Measurements from ENCODE around the gene CRYZL1.
"Not testable (repeated sequence)": the region's sequence is repeated elsewhere in the genome, so short reads cannot be mapped to it uniquely, and the experiment has no call there.

Gene CRYZL1

GRCh38 chr21:33641352-33642026, at the start of gene CRYZL1:
Gene CRYZL1 (minus strand): TSS chr21:33641741. CDS start chr21:33631551, 10,190 bp downstream.
- H3K4me3 Mint-ChIP-seq = peak within 1 kb of the TSS; percentile 87
- H3K27me3 Mint-ChIP-seq (ENCODE audit: low read depth) = peaks cover 26% of the 10 kb centered on the region
- H3K9me3 Mint-ChIP-seq = no peaks in the 10 kb centered on the region
- peak within 1 kb of the TSS; percentile 88 for H3K27ac Mint-ChIP-seq
- peaks cover 4% of the 10 kb centered on the region for H3K36me3 Mint-ChIP-seq (ENCODE audit: low read depth)
- H3K4me1 Mint-ChIP-seq (ENCODE audit: low read depth) = peaks cover 17% of the 10 kb centered on the region

- Mint-ChIP-seq H3K27me3 (ENCODE audit: low read depth) (peaks cover 3% of the 10 kb centered on the region), H3K27ac (no peak overlapping the region), H3K4me1 (ENCODE audit: low read depth) (no peaks in the 10 kb centered on the region), H3K4me3 (no peak overlapping the region), H3K36me3 (ENCODE audit: low read depth) (no peaks in the 10 kb centered on the region), H3K9me3 (no peaks in the 10 kb centered on the region)
These were observed 49.3 kb upstream of the CRYZL1 start for GRCh38 chr21:33690874-33691273.

DNA sequence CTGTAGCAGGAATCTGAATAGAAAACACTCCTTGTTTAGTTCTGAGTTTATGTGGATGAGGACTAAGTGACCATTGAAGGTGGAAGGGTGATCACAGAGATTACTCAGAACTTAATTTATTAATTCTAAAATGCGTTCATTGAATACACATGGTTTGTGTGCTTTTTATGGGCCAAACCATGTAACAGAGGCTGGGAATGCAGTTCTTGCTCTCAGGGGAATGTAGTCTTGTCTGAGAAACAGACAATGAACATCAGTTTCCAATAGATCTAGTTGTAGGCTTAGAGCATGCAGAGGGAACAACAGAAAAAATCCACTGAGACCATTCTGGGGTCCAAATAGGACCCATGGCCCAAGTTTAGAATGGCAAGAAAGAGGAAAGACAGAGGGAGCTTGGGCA, 46.8 kb upstream of the CRYZL1 start:
- Mint-ChIP-seq H3K9me3 (no peaks in the 10 kb centered on the region), H3K27me3 (ENCODE audit: low read depth) (peaks cover 17% of the 10 kb centered on the region), H3K4me1 (ENCODE audit: low read depth) (no peaks in the 10 kb centered on the region)

DNA sequence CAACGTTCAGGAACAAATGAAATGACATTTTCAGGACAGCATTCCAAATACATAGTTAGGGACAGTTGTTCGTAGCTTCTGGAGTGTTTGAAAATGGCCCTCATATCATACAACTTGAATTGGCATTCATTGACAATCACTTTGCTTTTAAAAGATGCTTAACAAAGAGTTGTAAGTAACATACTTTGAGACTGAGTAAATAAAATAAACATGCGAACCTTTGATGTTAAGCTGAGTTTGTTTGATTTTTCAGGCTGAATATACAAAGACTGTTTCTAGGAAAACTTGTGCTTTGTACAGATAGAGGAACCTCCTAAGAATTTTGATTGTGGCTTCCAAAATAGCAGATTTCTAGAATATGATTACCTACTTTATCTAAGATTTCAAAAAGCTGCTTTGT, 46.1 kb upstream of the CRYZL1 start:
- peaks cover 20% of the 10 kb centered on the region for H3K27me3 Mint-ChIP-seq (ENCODE audit: low read depth)
- H3K36me3 Mint-ChIP-seq (ENCODE audit: low read depth) = no peaks in the 10 kb centered on the region
- no peak overlapping the region for H3K27ac Mint-ChIP-seq
- no peak overlapping the region for H3K4me3 Mint-ChIP-seq
- H3K4me1 Mint-ChIP-seq (ENCODE audit: low read depth) = no peaks in the 10 kb centered on the region
- H3K9me3 Mint-ChIP-seq = no peaks in the 10 kb centered on the region

More for the DNA sequence above, 46.8 kb upstream of the CRYZL1 start:
- Mint-ChIP-seq H3K27ac (no peak overlapping the region), H3K4me3 (no peak overlapping the region), H3K36me3 (ENCODE audit: low read depth) (no peaks in the 10 kb centered on the region)

DNA sequence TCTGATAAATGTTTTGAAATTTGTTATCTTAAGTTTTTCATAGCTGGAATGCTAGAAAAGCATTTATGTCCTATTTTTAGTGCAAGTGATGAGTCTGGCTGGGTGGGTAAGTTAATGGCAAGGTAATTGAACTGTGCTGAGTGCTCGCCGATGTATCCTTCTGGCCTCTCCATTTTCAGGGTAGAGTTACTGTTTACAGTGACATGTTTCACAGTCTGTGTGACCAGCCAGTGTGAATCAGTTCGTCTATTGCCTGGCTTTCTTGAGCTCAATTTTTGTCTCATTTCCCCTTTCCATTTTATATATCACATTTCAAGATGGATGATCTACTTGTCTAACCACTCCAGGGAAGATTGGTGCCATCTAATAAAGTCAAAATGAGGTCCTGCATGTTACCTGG, 44.8 kb upstream of the CRYZL1 start:
- Mint-ChIP-seq H3K4me3 (no peak overlapping the region), H3K9me3 (no peaks in the 10 kb centered on the region), H3K36me3 (ENCODE audit: low read depth) (no peaks in the 10 kb centered on the region), H3K27ac (no peak overlapping the region), H3K27me3 (ENCODE audit: low read depth) (peaks cover 20% of the 10 kb centered on the region), H3K4me1 (ENCODE audit: low read depth) (no peaks in the 10 kb centered on the region)

GRCh38 chr21:33685613-33686197, 44.2 kb upstream of the CRYZL1 start:
- no peaks in the 10 kb centered on the region for H3K4me1 Mint-ChIP-seq (ENCODE audit: low read depth)
- no peaks in the 10 kb centered on the region for H3K36me3 Mint-ChIP-seq (ENCODE audit: low read depth)
- H3K4me3 Mint-ChIP-seq = no peak overlapping the region
- no peaks in the 10 kb centered on the region for H3K9me3 Mint-ChIP-seq
- H3K27ac Mint-ChIP-seq = no peak overlapping the region
- H3K27me3 Mint-ChIP-seq (ENCODE audit: low read depth) = peaks cover 17% of the 10 kb centered on the region

- Mint-ChIP-seq H3K4me3 (no peak overlapping the region), H3K36me3 (ENCODE audit: low read depth) (no peaks in the 10 kb centered on the region), H3K27me3 (ENCODE audit: low read depth) (peaks cover 17% of the 10 kb centered on the region), H3K9me3 (no peaks in the 10 kb centered on the region), H3K27ac (no peak overlapping the region), H3K4me1 (ENCODE audit: low read depth) (no peaks in the 10 kb centered on the region)
These were observed 43.5 kb upstream of the CRYZL1 start for GRCh38 chr21:33684923-33685560.

- Mint-ChIP-seq H3K4me3 (no peak overlapping the region), H3K4me1 (ENCODE audit: low read depth) (no peaks in the 10 kb centered on the region), H3K9me3 (no peaks in the 10 kb centered on the region), H3K27me3 (ENCODE audit: low read depth) (peaks cover 17% of the 10 kb centered on the region), H3K36me3 (ENCODE audit: low read depth) (no peaks in the 10 kb centered on the region), H3K27ac (no peak overlapping the region)
These were observed 42.5 kb upstream of the CRYZL1 start for GRCh38 chr21:33684068-33684467.

- Mint-ChIP-seq H3K4me1 (ENCODE audit: low read depth) (no peaks in the 10 kb centered on the region), H3K9me3 (no peaks in the 10 kb centered on the region), H3K36me3 (ENCODE audit: low read depth) (no peaks in the 10 kb centered on the region), H3K27me3 (ENCODE audit: low read depth) (peaks cover 17% of the 10 kb centered on the region), H3K27ac (no peak overlapping the region), H3K4me3 (no peak overlapping the region)
These were observed 41.6 kb upstream of the CRYZL1 start for GRCh38 chr21:33682992-33683627.

DNA sequence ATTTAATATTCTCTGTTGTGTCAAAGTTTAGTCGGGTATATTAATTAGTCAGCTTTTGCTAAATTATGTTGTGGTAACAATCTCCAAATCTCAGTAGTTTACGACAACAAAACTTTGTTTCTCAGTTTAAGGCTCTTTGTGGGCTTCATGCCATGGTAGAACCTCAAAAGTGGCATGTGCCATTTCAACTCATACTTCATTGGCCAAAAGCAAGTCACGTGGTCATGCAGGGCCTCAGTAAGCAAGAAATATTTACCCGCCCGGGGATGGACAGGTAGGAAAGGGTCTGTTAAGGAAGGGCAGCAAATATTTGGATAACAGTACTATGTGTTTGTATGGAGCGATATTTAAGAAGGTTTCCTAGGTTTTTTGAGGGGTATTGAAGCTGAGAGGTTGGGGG, 39.3 kb upstream of the CRYZL1 start:
- H3K36me3 Mint-ChIP-seq (ENCODE audit: low read depth) = no peaks in the 10 kb centered on the region
- no peaks in the 10 kb centered on the region for H3K4me1 Mint-ChIP-seq (ENCODE audit: low read depth)
- no peak overlapping the region for H3K4me3 Mint-ChIP-seq
- H3K27ac Mint-ChIP-seq = no peak overlapping the region
- peaks cover 17% of the 10 kb centered on the region for H3K27me3 Mint-ChIP-seq (ENCODE audit: low read depth)
- H3K9me3 Mint-ChIP-seq = no peaks in the 10 kb centered on the region

DNA sequence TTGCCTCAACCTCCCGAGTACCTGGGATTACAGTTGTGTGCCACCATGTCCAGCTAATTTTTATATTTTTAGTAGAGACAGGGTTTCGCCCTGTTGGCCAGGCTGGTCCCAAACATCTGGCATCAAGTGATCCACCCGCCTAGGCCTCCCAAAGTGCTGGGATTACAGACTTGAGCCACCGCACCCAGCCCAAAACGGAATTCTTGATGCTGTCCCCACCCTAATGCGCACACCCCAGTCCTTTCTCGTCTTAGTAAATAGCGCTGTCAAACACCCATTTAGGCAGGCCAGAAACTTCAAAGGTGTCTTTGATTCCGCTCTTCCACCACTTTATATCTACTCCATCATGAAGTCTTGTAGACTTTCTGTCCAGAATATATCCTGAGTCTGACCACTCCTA, 35.9 kb upstream of the CRYZL1 start:
- no peaks in the 10 kb centered on the region for H3K9me3 Mint-ChIP-seq
- no peaks in the 10 kb centered on the region for H3K36me3 Mint-ChIP-seq (ENCODE audit: low read depth)
- H3K4me3 Mint-ChIP-seq = no peak overlapping the region
- no peak overlapping the region for H3K27ac Mint-ChIP-seq
- no peaks in the 10 kb centered on the region for H3K4me1 Mint-ChIP-seq (ENCODE audit: low read depth)
- H3K27me3 Mint-ChIP-seq (ENCODE audit: low read depth) = no peaks in the 10 kb centered on the region

GRCh38 chr21:33676666-33677065, 35.1 kb upstream of the CRYZL1 start:
- H3K36me3 Mint-ChIP-seq (ENCODE audit: low read depth); H3K27me3 Mint-ChIP-seq (ENCODE audit: low read depth); H3K9me3 Mint-ChIP-seq; H3K4me1 Mint-ChIP-seq (ENCODE audit: low read depth); H3K4me3 Mint-ChIP-seq; H3K27ac Mint-ChIP-seq: not testable (repeated sequence)

- Mint-ChIP-seq H3K27me3 (ENCODE audit: low read depth) (no peaks in the 10 kb centered on the region), H3K9me3 (no peaks in the 10 kb centered on the region), H3K4me3 (no peak overlapping the region), H3K27ac (no peak overlapping the region), H3K4me1 (ENCODE audit: low read depth) (no peaks in the 10 kb centered on the region), H3K36me3 (ENCODE audit: low read depth) (no peaks in the 10 kb centered on the region)
These were observed 32.7 kb upstream of the CRYZL1 start for GRCh38 chr21:33674226-33674625.

DNA sequence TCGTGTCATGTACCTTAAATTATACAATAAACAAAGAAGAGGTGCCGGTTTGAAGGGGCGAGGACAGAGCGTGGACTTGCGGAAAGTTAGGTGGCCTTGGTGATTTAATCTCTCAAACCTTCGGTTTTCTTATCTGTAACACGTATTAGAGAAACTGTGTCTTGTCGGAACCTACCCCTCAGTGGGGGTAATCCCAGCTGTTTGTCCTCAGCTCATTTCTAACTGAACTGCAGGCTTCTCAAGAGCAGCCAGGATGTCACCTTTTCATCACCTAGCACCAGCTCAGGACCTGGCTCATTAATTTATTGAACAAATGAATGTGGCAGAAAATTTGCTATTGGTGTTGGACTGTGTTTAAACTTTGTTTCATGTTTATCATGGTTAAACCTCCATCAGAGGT, 31.9 kb upstream of the CRYZL1 start:
- H3K9me3 Mint-ChIP-seq = no peaks in the 10 kb centered on the region
- no peaks in the 10 kb centered on the region for H3K27me3 Mint-ChIP-seq (ENCODE audit: low read depth)
- H3K4me1 Mint-ChIP-seq (ENCODE audit: low read depth) = no peaks in the 10 kb centered on the region
- no peak overlapping the region for H3K27ac Mint-ChIP-seq
- H3K36me3 Mint-ChIP-seq (ENCODE audit: low read depth) = no peaks in the 10 kb centered on the region
- no peak overlapping the region for H3K4me3 Mint-ChIP-seq

Measured in T-helper 1 cell treated with Interleukin-12 subunit alpha and Interleukin-12 subunit beta and Interleukin-4 antibody, amounts not matched to agents 30 μg/mL and 1 μg/mL, for 36 hours (primary cell).